ENCODE results near the gene FRMD4A. TPM values are rescaled to one million over a fixed set of nuclear protein-coding genes. Genes with fewer than 3 reads are reported as not detected.

FRMD4A gene
- total and polyA plus RNA-seq, 7 donors, result 3.0 to 27.8 (median 14.4) TPM

DNA sequence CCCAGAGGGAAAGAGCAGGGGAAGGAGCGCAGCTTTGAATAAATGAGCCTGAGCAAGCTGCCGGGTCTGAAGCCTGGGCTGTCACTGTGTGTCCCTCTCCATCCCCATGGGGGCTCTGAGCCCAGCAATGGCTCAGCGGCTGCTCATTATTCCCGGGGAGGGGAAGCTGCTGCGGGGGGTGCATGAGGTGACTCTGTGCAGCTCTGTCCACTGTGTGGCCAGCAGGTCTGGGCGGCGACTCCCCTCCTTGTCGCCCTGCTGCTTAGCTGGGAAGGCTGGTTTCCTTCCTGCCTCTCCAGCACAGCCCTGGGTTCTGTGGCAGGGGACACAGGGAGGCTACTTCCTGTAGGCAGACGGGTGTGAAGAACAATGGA is 509.8 kb downstream of the FRMD4A start:
- Histone ChIP-seq H3K4me3 (no peak overlapping the region), H3K4me1 (peaks cover 0 to 16% (median 11%) of the 10 kb centered on the region in 4 donors), H3K9me3 (no peaks in the 10 kb centered on the region), H3K27ac (peak overlapping the region in 1 of 4 donors; percentile 27), H3K36me3 (no peaks in the 10 kb centered on the region), H3K27me3 (no peaks in the 10 kb centered on the region)
- no peak for DNase-seq
- intact Hi-C loops (cut with DNase I), result no loop called here
- WGBS, 2 donors, result 52 to 62% methylated on average over 9 of the region's 9 CpGs
- no peak for TF ChIP-seq POLR2A (IDR thresholded peaks at IDR 0.05)
- TF ChIP-seq EP300 (IDR thresholded peaks at IDR 0.05), result no peak
- TF ChIP-seq CTCF (IDR thresholded peaks at IDR 0.05), result no peak
- no peak for TF ChIP-seq POLR2AphosphoS5 (IDR thresholded peaks at IDR 0.05)

DNA sequence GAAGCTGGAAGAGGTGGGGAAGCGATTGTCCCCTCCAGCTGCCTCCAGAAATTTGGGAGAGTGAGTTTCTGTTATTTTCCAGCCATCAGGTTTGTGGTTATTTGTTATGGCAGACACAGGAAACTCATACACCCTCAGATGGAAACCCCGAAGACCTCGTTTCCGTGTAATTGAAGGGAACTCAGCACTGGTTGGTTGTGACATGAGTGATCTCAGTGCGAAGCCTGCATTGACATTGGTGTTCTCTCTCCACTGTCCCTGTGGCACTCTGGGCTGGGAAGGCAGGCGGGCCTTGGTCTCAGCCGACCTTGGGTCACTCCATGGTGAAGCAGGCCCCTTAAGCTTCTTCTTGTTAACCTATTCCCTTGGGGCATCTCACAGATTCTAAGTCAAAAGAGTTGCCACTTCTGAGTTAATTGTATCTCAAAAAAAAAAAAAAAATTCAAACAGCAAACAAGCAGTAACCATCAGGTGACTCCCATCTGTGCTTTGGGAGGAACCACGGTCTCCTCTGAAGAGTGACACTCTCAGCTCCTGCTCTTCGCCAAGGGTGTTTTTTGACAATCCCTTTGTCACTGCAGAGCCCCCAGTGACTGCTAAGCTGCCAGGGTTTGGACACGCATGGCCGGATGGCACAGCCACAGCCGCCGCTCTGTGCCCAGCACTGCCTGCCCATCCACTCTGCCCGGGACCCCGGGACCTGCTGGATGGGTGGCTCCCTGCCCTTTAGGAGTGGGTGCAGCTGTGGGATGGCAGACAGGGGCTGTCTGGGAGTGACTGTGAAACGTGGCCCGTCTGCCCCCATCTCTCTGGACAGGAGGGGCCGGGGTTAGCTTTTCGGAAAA is 510.4 kb downstream of the FRMD4A start:
- intact Hi-C loops (cut with DNase I), result no loop called here
- H3K4me1 ChIP-seq, result peaks cover 0 to 16% (median 11%) of the 10 kb centered on the region in 4 donors
- no peaks in the 10 kb centered on the region for H3K36me3 ChIP-seq
- H3K4me3 ChIP-seq, result no peak overlapping the region
- TF ChIP-seq POLR2A (IDR thresholded peaks at IDR 0.05) (no peak), CTCF (IDR thresholded peaks at IDR 0.05) (no peak), EP300 (IDR thresholded peaks at IDR 0.05) (no peak), POLR2AphosphoS5 (IDR thresholded peaks at IDR 0.05) (no peak)
- 77 to 80% methylated on average over 19 of the region's 19 CpGs for WGBS, 2 donors
- no peaks in the 10 kb centered on the region for H3K9me3 ChIP-seq
- H3K27me3 ChIP-seq, result no peaks in the 10 kb centered on the region
- peak overlapping the region in 1 of 4 donors; percentile 27 for H3K27ac ChIP-seq
- no peak for DNase-seq

DNA sequence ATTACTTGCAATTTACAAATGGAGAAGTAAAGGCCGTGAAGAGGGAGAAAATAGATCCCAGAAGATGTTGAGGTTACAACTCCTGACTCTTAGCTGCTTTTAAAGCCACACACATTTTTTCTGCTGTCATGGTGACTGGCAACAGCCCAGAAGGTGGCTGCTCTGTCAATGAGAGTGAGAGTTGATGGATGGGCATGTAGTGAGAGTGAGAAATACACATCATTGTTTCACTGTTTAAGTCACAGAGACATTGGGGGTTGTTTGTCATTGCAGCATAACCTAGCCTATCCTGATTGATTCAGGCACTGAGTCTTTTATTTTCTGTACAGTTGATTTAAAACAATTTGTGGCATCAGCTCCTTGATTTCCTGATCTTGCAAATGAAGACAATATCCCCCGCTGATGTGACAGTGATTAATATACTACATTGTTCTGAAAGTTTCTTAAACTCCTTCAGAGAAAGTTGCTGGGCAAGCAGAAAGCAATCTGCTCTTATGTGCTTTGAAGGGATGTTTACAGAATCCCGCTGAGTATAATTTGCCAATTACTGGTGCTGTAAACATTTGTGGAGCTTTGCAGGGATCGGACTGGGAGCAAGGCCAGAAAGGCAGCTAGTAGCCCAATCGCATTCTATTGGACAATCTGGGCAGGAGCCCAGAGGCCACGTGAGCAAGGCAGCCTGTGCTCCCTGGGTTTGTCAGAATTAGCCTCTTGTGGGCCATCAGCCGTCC is 514.4 kb downstream of the FRMD4A start:
- H3K27ac ChIP-seq, result peak overlapping the region; percentile 35 to 68 (median 54)
- H3K4me1 ChIP-seq, result peaks cover 0 to 16% (median 11%) of the 10 kb centered on the region in 4 donors
- intact Hi-C loops (cut with DNase I), result no loop called here
- no peaks in the 10 kb centered on the region for H3K27me3 ChIP-seq
- no peak overlapping the region for H3K4me3 ChIP-seq
- no peaks in the 10 kb centered on the region for H3K9me3 ChIP-seq
- no peak for TF ChIP-seq CTCF (IDR thresholded peaks at IDR 0.05)
- peak in 1 of 4 donors; percentile 31 for TF ChIP-seq POLR2AphosphoS5 (IDR thresholded peaks at IDR 0.05)
- TF ChIP-seq POLR2A (IDR thresholded peaks at IDR 0.05), result no peak
- no peaks in the 10 kb centered on the region for H3K36me3 ChIP-seq
- WGBS, 2 donors, result 17 to 51% methylated on average over 7 of the region's 7 CpGs
- peak; percentile 86 for DNase-seq

DNA sequence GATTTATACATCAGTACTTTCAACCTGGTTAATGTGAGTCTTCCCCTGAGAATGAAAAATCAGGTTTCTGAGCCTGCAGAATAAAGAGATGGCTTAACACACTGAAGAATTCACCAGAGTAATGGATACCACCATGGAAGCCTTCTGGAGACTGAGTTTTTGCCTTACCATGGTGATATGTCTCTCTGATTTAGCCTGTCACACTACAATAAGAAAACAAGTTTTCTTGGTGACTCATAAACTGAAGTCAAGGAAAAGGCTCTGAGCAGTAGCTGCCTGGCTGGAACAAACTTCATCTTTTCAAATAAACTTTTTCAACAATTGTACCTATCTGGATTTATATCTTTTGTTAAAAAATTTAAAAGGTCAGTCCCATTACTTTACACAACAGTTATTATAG is 515.0 kb downstream of the FRMD4A start:
- Histone ChIP-seq H3K27ac (peak overlapping the region in 1 of 4 donors; percentile 68), H3K4me1 (peaks cover 0 to 16% (median 11%) of the 10 kb centered on the region in 4 donors), H3K27me3 (no peaks in the 10 kb centered on the region), H3K9me3 (no peaks in the 10 kb centered on the region), H3K4me3 (no peak overlapping the region), H3K36me3 (no peaks in the 10 kb centered on the region)
- TF ChIP-seq POLR2AphosphoS5 (IDR thresholded peaks at IDR 0.05) (no peak), POLR2A (IDR thresholded peaks at IDR 0.05) (no peak), CTCF (IDR thresholded peaks at IDR 0.05) (no peak), EP300 (IDR thresholded peaks at IDR 0.05) (no peak)
- no peak for DNase-seq
- intact Hi-C loops (cut with DNase I), result no loop called here
